Adipocyte (in vitro differentiated cells): ENCODE data around the gene PLCZ1.
"Not testable (repeated sequence)": the region's sequence is repeated elsewhere in the genome, so short reads cannot be mapped to it uniquely, and the experiment has no call there.

Experiments used
- DNase-seq: peaks from one replicate; pipeline ENCODE4 v3.0.0-alpha.2; 2015; ENCODE audit warnings: low read depth
- H3K27me3 ChIP-seq: replicated peaks from 2 replicates; pipeline ENCODE4 v1.7.0; 2013; ENCODE audit warnings: mild to moderate bottlenecking, low read length, moderate library complexity; ENCODE audit not compliant: control insufficient read depth, insufficient read depth
- H3K36me3 ChIP-seq: 2 replicates; pipeline ENCODE4 v1.7.0; 2013; ENCODE audit warnings: low read length, mild to moderate bottlenecking, moderate library complexity; ENCODE audit not compliant: control insufficient read depth, insufficient read depth, severe bottlenecking
- H3K4me1 ChIP-seq: 2 replicates; pipeline ENCODE4 v1.7.0; 2013; ENCODE audit warnings: mild to moderate bottlenecking, low read length, moderate library complexity; ENCODE audit not compliant: control insufficient read depth, insufficient read depth
- H3K4me3 ChIP-seq: 2 replicates; pipeline ENCODE4 v1.7.0; 2013; ENCODE audit warnings: mild to moderate bottlenecking, low read length, moderate library complexity
- H3K9ac ChIP-seq: 2 replicates; pipeline ENCODE4 v1.7.0; 2013; ENCODE audit warnings: mild to moderate bottlenecking, low read length, moderate library complexity
- H3K9me3 ChIP-seq: 2 replicates; pipeline ENCODE4 v1.7.0; 2013; ENCODE audit warnings: mild to moderate bottlenecking, low read length, moderate library complexity; ENCODE audit not compliant: control insufficient read depth

PLCZ1 gene, protein sequence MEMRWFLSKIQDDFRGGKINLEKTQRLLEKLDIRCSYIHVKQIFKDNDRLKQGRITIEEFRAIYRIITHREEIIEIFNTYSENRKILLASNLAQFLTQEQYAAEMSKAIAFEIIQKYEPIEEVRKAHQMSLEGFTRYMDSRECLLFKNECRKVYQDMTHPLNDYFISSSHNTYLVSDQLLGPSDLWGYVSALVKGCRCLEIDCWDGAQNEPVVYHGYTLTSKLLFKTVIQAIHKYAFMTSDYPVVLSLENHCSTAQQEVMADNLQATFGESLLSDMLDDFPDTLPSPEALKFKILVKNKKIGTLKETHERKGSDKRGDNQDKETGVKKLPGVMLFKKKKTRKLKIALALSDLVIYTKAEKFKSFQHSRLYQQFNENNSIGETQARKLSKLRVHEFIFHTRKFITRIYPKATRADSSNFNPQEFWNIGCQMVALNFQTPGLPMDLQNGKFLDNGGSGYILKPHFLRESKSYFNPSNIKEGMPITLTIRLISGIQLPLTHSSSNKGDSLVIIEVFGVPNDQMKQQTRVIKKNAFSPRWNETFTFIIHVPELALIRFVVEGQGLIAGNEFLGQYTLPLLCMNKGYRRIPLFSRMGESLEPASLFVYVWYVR

DNA sequence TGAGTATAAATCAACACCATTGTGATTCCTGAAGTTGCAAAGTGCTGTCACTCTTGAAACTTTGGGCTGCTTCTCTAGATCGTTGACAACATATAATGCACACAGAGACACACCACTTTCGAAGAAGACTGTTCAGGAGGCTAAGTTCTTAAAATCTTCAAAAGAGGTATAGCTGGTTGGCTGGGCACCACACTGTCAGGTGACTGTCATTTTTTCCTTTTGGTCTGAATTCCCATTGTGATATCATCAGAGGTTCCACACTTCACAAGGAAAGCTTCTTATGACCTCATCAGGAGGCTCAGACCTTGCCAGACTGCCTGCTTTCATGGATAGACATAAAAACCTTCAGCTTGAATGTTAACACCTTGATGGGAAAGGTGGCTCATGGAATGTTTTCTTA is at the start of gene PLCZ1, which contains the start of gene CAPZA3:
Gene PLCZ1 (minus strand): TSS at position 194 of the 400 bp plus-strand sequence. CDS start 641 bp downstream, outside the sequence.
Gene CAPZA3 (plus strand): TSS at position 301 of the 400 bp plus-strand sequence. CDS start 150 bp downstream, outside the sequence.
- Histone ChIP-seq H3K4me3 (no peak within 1 kb of the TSS), H3K9ac (no peak within 1 kb of the TSS), H3K9me3 (peaks cover 18% of the 10 kb centered on the region), H3K4me1 (no peaks in the 10 kb centered on the region), H3K27me3 (no peaks in the 10 kb centered on the region), H3K36me3 (no peaks in the 10 kb centered on the region)
- DNase-seq, result no peak

DNA sequence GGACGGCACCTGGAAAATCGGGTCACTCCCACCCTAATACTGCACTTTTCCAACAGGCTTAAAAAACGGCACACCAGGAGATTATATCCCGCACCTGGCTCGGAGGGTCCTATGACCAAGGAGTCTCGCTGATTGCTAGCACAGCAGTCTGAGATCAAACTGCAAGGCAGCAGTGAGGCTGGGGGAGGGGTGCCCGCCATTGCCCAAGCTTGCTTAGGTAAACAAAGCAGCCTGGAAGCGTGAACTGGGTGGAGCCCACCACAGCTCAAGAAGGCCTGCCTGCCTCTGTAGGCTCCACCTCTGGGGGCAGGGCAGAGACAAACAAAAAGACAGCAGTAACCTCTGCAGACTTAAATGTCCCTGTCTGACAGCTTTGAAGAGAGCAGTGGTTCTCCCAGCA is 47.7 kb upstream of the PLCZ1 start:
- H3K9ac ChIP-seq, H3K4me3 ChIP-seq, H3K27me3 ChIP-seq, H3K9me3 ChIP-seq, H3K36me3 ChIP-seq, DNase-seq, H3K4me1 ChIP-seq: not testable (repeated sequence)

DNA sequence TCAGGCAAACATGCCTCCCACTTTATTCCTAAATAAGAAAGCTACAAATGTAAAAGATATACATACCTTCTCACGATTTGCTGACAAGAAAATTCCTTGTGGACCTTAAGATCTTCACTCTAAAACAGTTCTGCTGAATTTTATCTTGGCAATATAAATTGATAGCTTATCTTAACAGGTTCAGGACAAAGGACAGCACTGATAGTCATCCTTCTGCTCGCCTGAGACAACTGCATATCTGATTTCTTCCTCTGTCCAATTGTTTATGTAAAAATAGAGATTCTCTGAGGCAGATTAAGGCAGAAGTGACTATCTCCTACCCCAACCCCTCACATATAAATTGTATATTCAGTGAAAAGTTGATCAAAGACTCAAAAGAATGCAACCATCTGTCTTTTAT is 45.0 kb upstream of the PLCZ1 start:
- no peaks in the 10 kb centered on the region for H3K27me3 ChIP-seq
- no peak overlapping the region for H3K9ac ChIP-seq
- no peaks in the 10 kb centered on the region for H3K36me3 ChIP-seq
- no peaks in the 10 kb centered on the region for H3K4me1 ChIP-seq
- H3K9me3 ChIP-seq, result no peaks in the 10 kb centered on the region
- DNase-seq, result no peak
- H3K4me3 ChIP-seq, result no peak overlapping the region

DNA sequence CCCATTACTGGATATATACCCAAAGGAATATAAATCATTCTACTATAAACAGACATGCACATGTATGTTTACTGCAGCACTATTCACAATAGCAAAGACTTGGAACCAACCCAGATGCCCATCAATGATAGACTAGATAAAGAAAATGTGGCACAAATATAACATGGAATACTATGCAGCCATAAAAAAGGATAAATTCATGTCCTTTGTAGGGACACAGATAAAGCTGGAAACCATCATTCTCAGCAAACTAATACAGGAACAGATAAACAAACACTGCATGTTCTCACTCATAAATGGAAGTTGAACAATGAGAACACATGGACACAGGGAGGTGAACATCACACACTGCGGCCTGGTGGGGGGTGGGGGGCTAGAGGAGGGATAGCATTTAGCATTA is 28.7 kb upstream of the PLCZ1 start:
- H3K4me1 ChIP-seq, H3K9ac ChIP-seq, H3K36me3 ChIP-seq, H3K27me3 ChIP-seq, DNase-seq, H3K4me3 ChIP-seq: not testable (repeated sequence)
- H3K9me3 ChIP-seq, result peaks cover 14% of the 10 kb centered on the region

DNA sequence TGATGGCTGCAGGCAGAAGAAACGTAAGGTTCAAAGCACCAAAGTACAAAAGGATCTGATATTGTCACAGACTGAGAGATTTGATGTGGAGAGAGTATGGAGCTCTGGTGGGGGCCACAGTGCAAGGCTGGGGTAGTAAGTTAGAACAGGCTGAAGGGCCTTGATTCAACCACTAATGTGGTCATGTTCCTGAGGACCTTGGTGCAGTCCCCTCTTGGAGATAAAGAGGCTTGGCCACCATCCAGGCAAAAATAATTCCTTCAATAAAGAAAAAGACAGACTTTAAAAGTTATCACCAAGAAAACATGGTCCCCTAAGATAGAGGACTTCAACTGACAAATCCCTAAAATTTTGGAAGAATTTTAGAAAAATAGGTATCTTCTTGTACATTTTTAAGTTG is 17.5 kb upstream of the PLCZ1 start:
- no peak overlapping the region for H3K9ac ChIP-seq

DNA sequence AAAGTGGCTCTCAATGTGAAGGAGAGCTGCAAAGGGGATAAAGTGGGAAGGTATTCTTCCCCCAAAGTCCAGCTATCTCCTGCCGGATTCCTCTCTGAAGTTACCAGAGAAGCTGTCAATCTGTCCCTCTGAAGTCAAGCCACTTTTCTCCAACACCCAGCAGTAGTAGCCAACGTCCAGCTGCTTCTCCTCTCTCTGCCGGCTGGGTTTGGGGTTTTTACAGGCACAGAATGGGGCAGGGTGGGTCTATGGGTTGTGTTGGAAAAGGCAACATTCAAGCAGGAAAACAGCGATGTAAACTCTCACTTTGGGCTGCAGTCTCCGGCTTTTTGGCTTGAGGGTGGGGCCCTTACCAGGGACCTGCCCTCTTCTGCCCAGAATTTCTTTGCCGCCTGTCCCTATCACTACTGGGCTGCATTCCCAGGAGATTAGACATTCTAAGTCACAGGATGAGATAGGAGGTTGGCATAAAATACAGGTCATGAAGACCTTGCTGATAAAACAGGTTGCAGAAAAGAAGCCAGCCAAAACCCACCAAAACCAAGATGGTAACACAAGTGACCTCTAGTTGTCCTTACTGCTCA is 16.4 kb upstream of the PLCZ1 start:
- peak overlapping the region; percentile 86 for H3K9ac ChIP-seq
- H3K27me3 ChIP-seq, result no peaks in the 10 kb centered on the region
- H3K9me3 ChIP-seq, result no peaks in the 10 kb centered on the region
- no peaks in the 10 kb centered on the region for H3K36me3 ChIP-seq
- H3K4me3 ChIP-seq, result no peak overlapping the region
- peaks cover 54% of the 10 kb centered on the region for H3K4me1 ChIP-seq
- DNase-seq, result no peak

More for the DNA sequence above, 17.5 kb upstream of the PLCZ1 start:
- Histone ChIP-seq H3K36me3 (no peaks in the 10 kb centered on the region), H3K4me3 (no peak overlapping the region), H3K4me1 (peaks cover 43% of the 10 kb centered on the region), H3K27me3 (no peaks in the 10 kb centered on the region), H3K9me3 (no peaks in the 10 kb centered on the region)
- DNase-seq, result no peak

DNA sequence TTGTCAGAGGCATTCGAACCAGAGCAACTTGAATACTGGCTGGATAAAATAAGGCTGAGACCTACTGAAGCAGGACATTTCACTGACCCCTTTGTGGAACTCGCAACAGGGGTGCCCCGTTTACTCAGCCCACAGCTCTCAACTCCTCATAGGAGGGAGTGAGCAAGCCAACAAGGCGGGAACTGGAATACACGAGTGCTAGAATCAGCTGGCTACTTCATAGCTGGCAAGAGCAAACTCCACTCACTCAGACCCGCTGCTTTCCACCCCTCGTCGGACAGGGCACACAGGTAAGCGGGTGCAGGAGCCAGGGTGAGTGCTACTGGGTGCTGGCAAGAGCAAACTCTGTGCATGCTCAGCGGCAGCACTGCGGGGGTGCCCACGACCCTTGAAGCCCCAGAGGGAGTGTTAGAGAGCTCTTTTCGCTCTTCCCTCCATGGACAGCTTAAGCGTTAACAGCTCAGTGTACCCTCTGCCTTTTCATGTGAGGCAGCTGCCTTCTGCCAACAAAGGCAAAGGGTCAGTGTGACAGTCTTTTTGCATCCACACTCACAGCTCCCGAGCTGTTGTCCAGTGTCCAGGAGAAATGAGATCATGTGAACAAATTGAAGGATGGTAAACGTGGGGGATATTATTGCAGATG is 15.8 kb upstream of the PLCZ1 start:
- peaks cover 61% of the 10 kb centered on the region for H3K4me1 ChIP-seq
- H3K27me3 ChIP-seq, result no peaks in the 10 kb centered on the region
- DNase-seq, result no peak
- no peaks in the 10 kb centered on the region for H3K36me3 ChIP-seq
- peak overlapping the region; percentile 86 for H3K9ac ChIP-seq
- no peaks in the 10 kb centered on the region for H3K9me3 ChIP-seq
- H3K4me3 ChIP-seq, result peak overlapping the region; percentile 23

DNA sequence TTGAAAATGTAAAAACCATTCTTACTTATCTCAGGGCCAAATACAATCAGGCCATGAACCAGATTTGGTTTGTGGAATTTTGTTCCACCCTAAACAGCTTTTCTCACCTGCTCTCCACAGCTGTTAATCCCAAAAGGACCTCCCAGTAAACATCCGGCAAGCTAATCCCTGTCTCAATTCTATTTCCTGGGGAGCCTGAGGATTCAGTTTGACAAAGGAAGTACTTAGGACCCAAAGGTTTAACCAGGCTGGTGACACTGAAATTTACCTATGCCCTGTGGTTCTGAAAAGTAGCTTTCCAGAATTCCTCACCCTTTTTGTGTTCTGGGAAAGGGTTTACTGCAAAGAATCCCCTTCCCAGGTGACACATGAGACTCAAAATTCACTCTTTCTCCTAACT is 15.1 kb upstream of the PLCZ1 start:
- H3K9ac ChIP-seq, result peak overlapping the region; percentile 86
- no peak for DNase-seq
- H3K4me1 ChIP-seq, result peaks cover 67% of the 10 kb centered on the region
- H3K36me3 ChIP-seq, result no peaks in the 10 kb centered on the region
- H3K9me3 ChIP-seq, result no peaks in the 10 kb centered on the region
- peak overlapping the region; percentile 47 for H3K4me3 ChIP-seq
- H3K27me3 ChIP-seq, result no peaks in the 10 kb centered on the region

DNA sequence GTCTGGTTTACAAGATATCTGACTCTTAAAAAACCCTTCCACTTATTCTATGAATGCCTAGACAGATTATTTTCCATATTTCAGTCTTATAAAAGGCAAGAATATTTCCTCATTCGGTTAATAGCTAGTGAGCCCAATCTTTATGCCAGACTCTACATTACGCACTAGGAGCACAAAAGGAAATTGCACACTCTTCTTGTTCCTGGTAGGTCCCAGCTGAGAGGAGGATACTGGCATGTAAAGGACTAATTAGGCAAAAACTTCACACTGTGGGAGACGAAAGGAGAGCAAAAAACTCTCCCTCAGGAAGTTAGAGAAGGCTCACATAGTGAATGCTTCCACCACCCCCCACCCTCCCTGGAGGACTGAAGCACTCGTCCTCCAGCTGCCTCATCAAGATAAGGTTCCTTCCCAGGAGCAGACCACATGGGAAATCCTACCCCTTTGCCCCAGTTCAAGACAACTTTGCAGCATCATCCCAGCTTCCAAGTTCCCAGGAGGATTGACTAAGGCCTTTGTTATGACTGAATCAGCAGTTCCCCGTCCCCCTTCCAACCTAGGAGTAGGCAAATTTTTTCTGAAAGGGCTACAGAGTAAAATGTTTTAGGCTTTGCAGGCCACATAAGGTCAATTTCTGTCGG is 14.6 kb upstream of the PLCZ1 start:
- Histone ChIP-seq H3K36me3 (no peaks in the 10 kb centered on the region), H3K9me3 (no peaks in the 10 kb centered on the region), H3K27me3 (no peaks in the 10 kb centered on the region), H3K4me1 (peaks cover 73% of the 10 kb centered on the region), H3K9ac (peak overlapping the region; percentile 86), H3K4me3 (peak overlapping the region; percentile 47)
- DNase-seq, result peak; percentile 52

DNA sequence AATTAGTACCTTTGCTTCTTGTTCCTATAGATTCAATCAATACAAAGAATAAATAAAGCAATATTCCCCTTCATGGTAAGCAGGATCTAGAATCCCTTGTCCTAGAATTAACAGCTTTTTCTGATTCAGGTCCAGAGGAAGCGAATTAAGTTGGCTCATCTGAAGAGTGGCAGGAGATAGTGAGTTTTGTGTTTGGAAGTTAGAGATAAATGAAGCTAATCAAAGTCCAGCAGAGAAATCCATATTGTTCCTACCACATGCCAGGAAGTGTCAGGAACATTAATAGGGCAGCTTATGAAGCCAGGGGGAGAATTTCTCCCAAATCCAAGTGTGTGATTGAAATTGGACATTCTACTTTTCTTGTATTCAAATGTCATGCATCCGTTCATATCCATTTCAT is 14.1 kb upstream of the PLCZ1 start:
- DNase-seq, result no peak
- Histone ChIP-seq H3K36me3 (no peaks in the 10 kb centered on the region), H3K9me3 (no peaks in the 10 kb centered on the region), H3K4me3 (peak overlapping the region; percentile 47), H3K4me1 (peaks cover 78% of the 10 kb centered on the region), H3K9ac (peak overlapping the region; percentile 57), H3K27me3 (no peaks in the 10 kb centered on the region)

DNA sequence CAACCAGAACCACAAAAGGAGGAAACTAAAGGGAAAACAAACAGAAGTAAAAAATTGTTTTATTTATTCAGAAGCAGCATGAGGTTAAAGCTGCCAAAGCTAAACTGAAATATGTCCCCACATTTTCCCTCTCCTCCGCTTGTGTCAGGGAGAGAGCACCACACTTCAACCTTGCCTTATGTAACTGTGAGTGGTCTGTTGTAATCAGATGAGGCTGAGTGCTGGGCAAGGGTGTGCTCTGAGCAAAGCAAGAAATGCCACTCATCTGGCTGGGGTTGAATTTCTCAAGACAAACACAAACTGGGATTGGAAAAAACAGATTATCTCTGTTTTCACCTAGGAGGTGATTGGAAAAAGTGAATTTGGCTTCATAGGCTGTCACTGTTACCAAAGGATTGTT is 12.3 kb upstream of the PLCZ1 start:
- Histone ChIP-seq H3K9ac (peak overlapping the region; percentile 42), H3K4me1 (peaks cover 79% of the 10 kb centered on the region), H3K27me3 (no peaks in the 10 kb centered on the region), H3K4me3 (no peak overlapping the region), H3K9me3 (no peaks in the 10 kb centered on the region), H3K36me3 (no peaks in the 10 kb centered on the region)
- peak; percentile 59 for DNase-seq
